ENCODE results near the gene CKB.

Gene CKB

DNA sequence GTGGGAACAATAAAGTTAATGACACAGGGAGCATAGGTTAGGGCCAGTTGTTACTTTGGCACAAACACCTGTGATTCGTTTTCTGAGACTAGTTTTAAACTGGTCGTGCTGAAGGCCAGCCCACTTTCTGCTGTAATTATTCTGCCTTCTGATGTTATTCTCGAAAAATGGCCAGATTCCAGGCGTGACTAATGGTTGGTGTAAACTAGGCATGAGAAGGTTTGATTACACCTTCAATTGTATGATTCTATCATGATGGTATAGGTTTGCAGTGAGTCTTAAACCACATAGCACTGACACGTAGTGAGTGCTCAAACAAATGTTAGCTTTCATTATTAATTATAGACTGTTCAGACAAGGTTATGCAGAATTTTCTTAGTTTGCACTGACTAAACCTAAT, 39.0 kb downstream of the CKB start:
- no peak for DNase-seq

DNA sequence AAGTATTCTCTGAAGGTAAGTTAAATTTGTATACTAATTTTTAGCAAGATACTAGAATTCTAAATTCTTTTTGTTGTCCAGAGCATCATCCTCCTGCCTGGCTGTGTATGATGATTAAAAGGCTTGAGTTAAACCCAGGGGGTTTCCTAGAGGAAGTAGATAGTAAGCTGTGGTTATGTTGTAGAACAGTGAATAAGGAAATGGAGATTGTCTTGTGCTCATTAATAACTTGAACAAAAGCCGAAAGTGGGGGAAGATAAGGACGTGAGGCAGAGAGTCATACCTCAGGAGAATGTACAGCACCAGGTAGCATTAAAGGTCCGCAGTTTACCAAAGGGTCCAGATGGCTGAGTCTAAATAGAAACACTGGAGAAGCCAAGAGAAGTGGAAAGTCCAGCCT, 42.0 kb downstream of the CKB start:
- peak; percentile 67 to 88 for DNase-seq

DNA sequence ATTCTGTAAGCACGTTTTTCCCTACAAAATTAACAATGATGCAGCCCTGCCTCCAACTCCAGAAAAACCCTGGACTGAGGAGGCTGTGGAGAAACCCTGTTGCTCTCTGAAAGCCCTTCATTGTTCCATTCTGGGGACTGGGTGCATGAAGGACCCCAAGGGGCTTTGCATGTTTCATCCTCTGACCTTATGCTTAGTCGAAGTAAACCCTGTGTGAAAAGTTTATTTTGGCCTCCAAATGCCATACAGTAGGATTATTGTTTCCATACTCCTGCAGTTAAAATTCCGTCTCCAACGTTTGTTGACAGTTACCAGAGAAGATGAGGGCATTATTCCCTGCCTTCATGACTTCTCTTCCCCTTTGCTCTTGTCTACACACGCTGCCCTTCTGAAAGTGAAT, 46.0 kb downstream of the CKB start:
- no peak for DNase-seq

DNA sequence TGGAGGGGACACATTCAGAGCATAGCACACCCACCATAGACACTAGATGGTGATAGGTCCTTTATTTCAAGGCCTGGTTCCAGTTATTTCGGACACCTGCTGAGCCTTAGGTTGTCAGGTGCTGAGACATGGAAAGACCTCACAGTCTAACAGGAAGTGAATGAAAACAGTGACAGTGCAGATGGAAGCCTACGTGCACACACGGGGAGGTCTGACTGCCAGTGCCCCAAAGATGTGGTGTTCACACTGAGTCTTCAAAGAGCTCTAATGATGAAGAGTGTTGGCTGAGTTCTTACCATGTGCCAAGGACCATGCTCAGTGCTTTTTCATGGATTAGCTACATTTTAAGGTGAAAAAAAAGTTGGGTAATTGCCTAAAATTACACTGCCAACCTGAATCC, 46.6 kb downstream of the CKB start:
- no peak for DNase-seq

DNA sequence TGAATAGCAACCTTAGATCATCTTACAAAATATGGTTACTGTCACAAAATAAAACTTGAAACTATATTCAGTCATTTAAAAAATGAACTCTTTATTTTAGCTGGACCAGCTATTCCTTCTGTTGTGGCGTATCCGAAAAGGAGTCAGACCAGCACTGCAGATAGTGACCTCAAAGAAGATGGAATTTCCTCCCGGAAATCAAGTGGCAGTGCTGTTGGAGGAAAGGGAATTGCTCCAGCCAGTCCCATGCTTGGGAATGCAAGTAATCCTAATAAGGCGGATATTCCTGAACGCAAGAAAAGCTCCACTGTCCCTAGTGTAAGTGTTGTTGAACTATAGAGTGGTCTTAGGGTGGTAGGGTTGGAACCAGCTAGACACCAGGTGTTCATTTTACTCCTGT, 47.7 kb downstream of the CKB start:
- DNase-seq = no peak

DNA sequence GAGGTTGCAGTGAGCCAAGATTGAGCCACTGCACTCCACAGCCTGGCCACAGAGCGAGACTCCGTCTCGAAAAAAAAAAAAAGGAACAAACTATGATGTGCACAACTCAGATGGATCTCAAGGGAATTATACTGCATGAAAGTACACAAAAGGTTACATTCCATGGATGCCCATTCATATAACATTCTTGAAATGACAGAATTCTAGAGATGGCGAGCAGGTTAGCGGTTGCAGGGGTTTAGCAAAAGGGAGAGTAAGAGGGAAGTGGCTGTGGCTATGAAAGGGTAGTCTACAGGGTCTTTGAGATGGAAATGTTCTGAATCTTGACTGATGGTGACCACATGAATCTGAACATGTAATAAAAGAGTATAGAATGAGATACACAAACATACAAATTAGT, 49.7 kb downstream of the CKB start:
- no peak for DNase-seq

All from inflammatory macrophage treated with lipopolysaccharide for 1 hour (primary cell).